CD4-positive, alpha-beta memory T cell (primary cell): Measurements from ENCODE around the gene ADNP. TPM values are rescaled to one million over a fixed set of nuclear protein-coding genes. Genes with fewer than 3 reads are reported as not detected.
A peak's percentile ranks its signal among the peaks of the same experiment; 100 is the strongest.

Experiments used
- CTCF ChIA-PET: fragments of 350-600 bp; sonication (Branson Sonifier 250); formaldehyde crosslinking; loops from one replicate; lab custom pipeline; 2021; ENCODE audit warnings: inconsistent platforms; ENCODE audit not compliant: partially characterized antibody; lab: Charles Lee
- POLR2A ChIA-PET: fragments of 350-600 bp; sonication (Branson Sonifier 250); formaldehyde crosslinking; loops from one replicate; lab custom pipeline; 2021; ENCODE audit not compliant: partially characterized antibody; lab: Charles Lee
- DNase-seq, 5 donors: peaks; one replicate each; pipeline versions ENCODE4 v3.0.0 to v3.0.0-alpha.2; 2020 to 2022; ENCODE audit warnings: mixed read lengths in 1 of 5
- H3K27ac ChIP-seq: one replicate; pipeline ENCODE4 v1.7.0; 2013; ENCODE audit warnings: low read depth, low read length
- H3K27me3 ChIP-seq: 2 replicates; pipeline ENCODE4 v1.7.0; 2013; ENCODE audit warnings: mild to moderate bottlenecking, low read length, moderate library complexity; ENCODE audit not compliant: insufficient read depth
- H3K36me3 ChIP-seq: 2 replicates; pipeline ENCODE4 v1.7.0; 2013; ENCODE audit warnings: mild to moderate bottlenecking, low read length, moderate library complexity; ENCODE audit not compliant: insufficient read depth
- H3K4me1 ChIP-seq: 2 replicates; pipeline ENCODE4 v1.7.0; 2013; ENCODE audit warnings: mild to moderate bottlenecking, low read length, moderate library complexity; ENCODE audit not compliant: insufficient read depth
- H3K4me3 ChIP-seq, 2 donors: one replicate each; pipeline ENCODE4 v1.7.0; 2013; ENCODE audit warnings: low read length in 2 of 2, mild to moderate bottlenecking in 1 of 2
- H3K9me3 ChIP-seq, 2 donors: one replicate each; pipeline ENCODE4 v1.7.0; 2013; ENCODE audit warnings: low read length in 2 of 2, control low read depth in 1 of 2; ENCODE audit not compliant: control insufficient read depth in 1 of 2
- H3K27ac Mint-ChIP-seq, 7 donors: one replicate each; pipeline ENCODE4 v1.8.0; 2020 to 2021; ENCODE audit warnings: mixed read lengths in 7 of 7, mild to moderate bottlenecking in 6 of 7, inconsistent platforms in 3 of 7, moderate library complexity in 3 of 7
- H3K27me3 Mint-ChIP-seq, 2 donors: one replicate each; pipeline ENCODE4 v1.8.0; 2020 to 2021; ENCODE audit warnings: mixed read lengths in 2 of 2
- H3K36me3 Mint-ChIP-seq, 2 donors: one replicate each; pipeline ENCODE4 v1.8.0; 2020 to 2021; ENCODE audit warnings: mixed read lengths in 2 of 2, inconsistent platforms in 1 of 2, mild to moderate bottlenecking in 1 of 2
- H3K4me1 Mint-ChIP-seq, 4 donors: one replicate each; pipeline ENCODE4 v1.8.0; 2020 to 2021; ENCODE audit warnings: mixed read lengths in 4 of 4, mild to moderate bottlenecking in 1 of 4
- H3K4me3 Mint-ChIP-seq, 8 donors: one replicate each; pipeline ENCODE4 v1.8.0; 2020 to 2021; ENCODE audit warnings: mixed read lengths in 8 of 8, mild to moderate bottlenecking in 7 of 8, moderate library complexity in 6 of 8, inconsistent platforms in 3 of 8
- H3K9me3 Mint-ChIP-seq, 8 donors: one replicate each; pipeline ENCODE4 v1.8.0; 2020 to 2021; ENCODE audit warnings: mixed read lengths in 8 of 8, mild to moderate bottlenecking in 5 of 8, inconsistent platforms in 3 of 8, moderate library complexity in 1 of 8
- intact Hi-C: fragments of 100-400 bp; cut with micrococcal nuclease; formaldehyde crosslinking; loops from one replicate; pipeline ENCODE4 v1.15.1; 2023
- polyA plus RNA-seq, 2 donors: library from polyadenylated mRNA; unstranded; fragments of 300-500 nt; fragmentation: Illumina TruSeq; gene quantifications; one replicate each; pipeline ENCODE4 v1.2.3, GENCODE V29; 2021
- total RNA-seq, 2 experiments: library from RNA; stranded (reverse); gene quantifications; one replicate each; pipeline ENCODE4 v1.2.3, GENCODE V29; 2021

ADNP gene
- total and polyA plus RNA-seq, 4 experiments from 2014 or later: 1.9 to 65.6 (median 38.2) TPM

DNA sequence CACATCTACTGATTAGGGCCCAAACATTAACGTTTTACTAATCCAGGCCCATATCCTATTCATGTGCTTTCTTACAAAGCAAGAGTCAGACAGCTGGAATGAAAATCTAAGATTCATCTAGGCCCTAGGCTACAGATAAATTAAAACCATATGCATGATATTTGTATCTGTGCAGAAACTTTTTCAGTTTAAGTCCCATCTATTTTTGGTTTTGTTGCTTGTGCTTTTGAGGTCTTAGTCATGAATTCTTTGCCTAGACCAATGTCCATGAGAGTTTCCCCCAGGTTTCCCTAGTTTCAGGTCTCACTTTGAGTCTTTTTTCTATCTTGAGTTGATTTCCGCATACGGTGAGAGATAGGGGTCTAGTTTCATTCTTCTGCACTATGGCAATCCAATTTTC is 20.2 kb downstream of the ADNP start:
- intact Hi-C loops: no loop called here
- no peak overlapping the region for H3K4me3 ChIP-seq

DNA sequence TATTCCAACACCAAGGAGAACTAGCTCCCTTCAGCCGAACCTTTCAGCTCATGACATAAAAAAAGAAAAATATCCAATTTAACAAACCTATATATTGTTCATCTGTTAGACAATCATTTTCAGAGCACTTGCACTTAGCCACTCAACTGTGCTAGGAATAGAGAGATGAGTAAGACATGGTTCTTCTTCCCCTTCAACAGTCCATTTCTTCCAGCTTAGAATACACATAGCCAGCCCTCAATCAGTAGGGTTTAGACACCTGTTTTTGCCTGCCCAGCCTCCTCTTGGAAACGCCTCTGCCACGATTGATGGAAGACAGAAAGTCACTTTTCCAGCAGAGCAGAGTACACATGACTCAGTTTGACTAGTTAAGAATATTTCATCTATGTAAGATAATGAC is 21.8 kb downstream of the ADNP start:
- peak overlapping the region in 2 of 8 donors; percentile 11 to 43 for H3K4me3 Mint-ChIP-seq
- Histone ChIP-seq H3K27ac (no peak overlapping the region), H3K36me3 (no peaks in the 10 kb centered on the region), H3K27me3 (no peaks in the 10 kb centered on the region), H3K9me3 (no peaks in the 10 kb centered on the region), H3K4me3 (no peak overlapping the region), H3K4me1 (peaks cover 77% of the 10 kb centered on the region)
- no peaks in the 10 kb centered on the region for H3K27me3 Mint-ChIP-seq
- peaks cover 44 to 83% (median 61%) of the 10 kb centered on the region in 4 donors for H3K4me1 Mint-ChIP-seq
- ChIA-PET POLR2A (interaction anchor here (1.5 to 1.6 kb wide), 2 partner anchors 20 to 22 kb away, joined by 4 to 6 read pairs; partner anchors contain the start of gene ADNP), CTCF (interaction anchor here (0.8 to 2.4 kb wide), 5 partner anchors 13 to 27 kb away, joined by 3 to 12 read pairs (median 5); partner anchors contain the start of gene ADNP)
- intact Hi-C loops: no loop called here
- H3K27ac Mint-ChIP-seq: peak overlapping the region in 5 of 7 donors; percentile 10 to 85 (median 74)
- H3K9me3 Mint-ChIP-seq: no peaks in the 10 kb centered on the region
- peaks cover 3 to 23% of the 10 kb centered on the region in 2 donors for H3K36me3 Mint-ChIP-seq
- no peak for DNase-seq

More for the DNA sequence above, 20.2 kb downstream of the ADNP start:
- ChIA-PET POLR2A (interaction anchor here (0.9 kb wide), 1 partner anchor 19 kb away, joined by 5 read pairs; no protein-coding TSS in a partner anchor), CTCF (interaction anchor here (1.3 to 2.4 kb wide), 3 partner anchors 19 to 117 kb away, joined by 3 to 12 read pairs (median 6); partner anchors contain the start of gene BCAS4)
- peaks cover 3 to 23% of the 10 kb centered on the region in 2 donors for H3K36me3 Mint-ChIP-seq
- Histone ChIP-seq H3K9me3 (no peaks in the 10 kb centered on the region), H3K36me3 (no peaks in the 10 kb centered on the region), H3K27me3 (no peaks in the 10 kb centered on the region), H3K4me1 (peaks cover 77% of the 10 kb centered on the region), H3K27ac (no peak overlapping the region)
- DNase-seq: no peak
- H3K9me3 Mint-ChIP-seq: no peaks in the 10 kb centered on the region
- H3K4me1 Mint-ChIP-seq: peaks cover 51 to 84% (median 65%) of the 10 kb centered on the region in 4 donors
- H3K27me3 Mint-ChIP-seq: no peaks in the 10 kb centered on the region
- peak overlapping the region in 3 of 8 donors; percentile 46 to 57 (median 50) for H3K4me3 Mint-ChIP-seq
- H3K27ac Mint-ChIP-seq: peak overlapping the region in 2 of 7 donors; percentile 22 to 49

DNA sequence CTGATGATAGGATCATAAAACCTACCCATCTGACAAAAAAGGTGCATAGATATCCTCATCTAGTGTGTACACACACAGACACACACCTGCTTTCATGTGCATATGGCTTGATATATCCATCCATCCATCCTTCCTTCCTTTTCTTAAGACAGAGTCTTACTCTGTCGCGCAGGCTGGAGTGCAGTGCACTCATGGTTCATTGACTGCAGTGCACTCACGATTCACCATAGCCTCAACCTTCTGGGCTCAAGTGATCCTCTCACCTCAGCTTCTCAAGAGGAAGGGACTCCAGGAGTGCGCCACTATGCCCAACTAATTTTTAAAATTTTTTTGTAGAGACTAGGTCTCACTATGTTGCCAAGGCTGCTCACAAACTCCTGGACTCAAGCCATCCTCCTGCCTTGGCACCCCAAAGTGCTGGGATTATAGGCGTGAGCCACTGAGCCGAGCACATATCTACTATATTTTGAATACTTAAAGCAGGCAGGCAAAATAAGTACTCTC is 27.1 kb downstream of the ADNP start:
- Histone ChIP-seq H3K36me3 (peaks cover 26% of the 10 kb centered on the region), H3K27me3 (no peaks in the 10 kb centered on the region), H3K27ac (no peak overlapping the region), H3K9me3 (no peaks in the 10 kb centered on the region), H3K4me1 (peaks cover 53% of the 10 kb centered on the region), H3K4me3 (no peak overlapping the region)
- ChIA-PET POLR2A (no interaction called here), CTCF (interaction anchor here (1.0 kb wide), 1 partner anchor 114 kb away, joined by 3 read pairs; no protein-coding TSS in a partner anchor)
- Mint-ChIP-seq H3K4me1 (peaks cover 16 to 66% (median 42%) of the 10 kb centered on the region in 4 donors), H3K4me3 (no peak overlapping the region), H3K27me3 (no peaks in the 10 kb centered on the region), H3K36me3 (peaks cover 11 to 48% of the 10 kb centered on the region in 2 donors), H3K27ac (peak overlapping the region in 3 of 7 donors; percentile 29 to 88 (median 62)), H3K9me3 (no peaks in the 10 kb centered on the region)
- intact Hi-C loops: no loop called here
- DNase-seq: no peak

- H3K4me3 Mint-ChIP-seq: peak overlapping the region in 1 of 8 donors; percentile 17
- no peak for DNase-seq
- H3K9me3 Mint-ChIP-seq: no peaks in the 10 kb centered on the region
- Histone ChIP-seq H3K27me3 (no peaks in the 10 kb centered on the region), H3K9me3 (no peaks in the 10 kb centered on the region), H3K27ac (no peak overlapping the region), H3K36me3 (peaks cover 27% of the 10 kb centered on the region), H3K4me3 (no peak overlapping the region), H3K4me1 (peaks cover 48% of the 10 kb centered on the region)
- H3K27me3 Mint-ChIP-seq: no peaks in the 10 kb centered on the region
- CTCF ChIA-PET: interaction anchor here (0.8 to 1.0 kb wide), 2 partner anchors 17 to 113 kb away, joined by 3 to 4 read pairs; no protein-coding TSS in a partner anchor
- H3K27ac Mint-ChIP-seq: peak overlapping the region in 4 of 7 donors; percentile 14 to 38 (median 22)
- peaks cover 14 to 61% (median 39%) of the 10 kb centered on the region in 4 donors for H3K4me1 Mint-ChIP-seq
- peaks cover 15 to 49% of the 10 kb centered on the region in 2 donors for H3K36me3 Mint-ChIP-seq
- intact Hi-C loops: no loop called here
- POLR2A ChIA-PET: interaction anchor here (1.0 kb wide), 1 partner anchor 14 kb away, joined by 3 read pairs; no protein-coding TSS in a partner anchor
Observed at GRCh38 chr20:50903353-50904051, 27.7 kb downstream of the ADNP start.

DNA sequence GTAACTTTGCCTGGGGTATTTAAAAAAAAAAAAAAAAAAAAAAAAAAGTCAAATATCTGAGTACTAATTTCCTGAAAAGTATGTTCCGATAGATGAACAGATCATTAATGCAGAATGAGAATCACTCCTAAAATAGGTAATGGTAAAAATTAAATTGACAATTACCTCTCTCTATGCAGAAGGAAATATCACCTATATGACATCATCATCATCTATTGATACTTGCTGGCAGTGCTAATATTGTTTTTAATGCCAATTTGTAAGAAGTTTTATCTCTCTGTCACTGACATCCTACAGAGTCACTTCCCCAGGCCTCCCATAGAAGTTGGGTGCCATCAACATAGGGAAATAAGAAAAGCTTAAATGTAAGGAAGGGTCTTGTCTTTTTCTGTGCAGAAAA is 29.9 kb downstream of the ADNP start:
- Histone ChIP-seq H3K4me1 (peaks cover 36% of the 10 kb centered on the region), H3K36me3 (peaks cover 39% of the 10 kb centered on the region), H3K27me3 (no peaks in the 10 kb centered on the region), H3K9me3 (no peaks in the 10 kb centered on the region), H3K4me3 (no peak overlapping the region), H3K27ac (no peak overlapping the region)
- H3K4me3 Mint-ChIP-seq: no peak overlapping the region
- ChIA-PET CTCF (interaction anchor here (1.5 to 2.0 kb wide), 2 partner anchors 28 to 29 kb away, joined by 5 to 6 read pairs; partner anchors contain the start of gene ADNP), POLR2A (no interaction called here)
- H3K27ac Mint-ChIP-seq: peak overlapping the region in 2 of 7 donors; percentile 47 to 52
- H3K36me3 Mint-ChIP-seq: peaks cover 24 to 65% of the 10 kb centered on the region in 2 donors
- peaks cover 15 to 52% (median 37%) of the 10 kb centered on the region in 4 donors for H3K4me1 Mint-ChIP-seq
- intact Hi-C loops: no loop called here
- no peaks in the 10 kb centered on the region for H3K27me3 Mint-ChIP-seq
- DNase-seq: no peak
- H3K9me3 Mint-ChIP-seq: no peaks in the 10 kb centered on the region

DNA sequence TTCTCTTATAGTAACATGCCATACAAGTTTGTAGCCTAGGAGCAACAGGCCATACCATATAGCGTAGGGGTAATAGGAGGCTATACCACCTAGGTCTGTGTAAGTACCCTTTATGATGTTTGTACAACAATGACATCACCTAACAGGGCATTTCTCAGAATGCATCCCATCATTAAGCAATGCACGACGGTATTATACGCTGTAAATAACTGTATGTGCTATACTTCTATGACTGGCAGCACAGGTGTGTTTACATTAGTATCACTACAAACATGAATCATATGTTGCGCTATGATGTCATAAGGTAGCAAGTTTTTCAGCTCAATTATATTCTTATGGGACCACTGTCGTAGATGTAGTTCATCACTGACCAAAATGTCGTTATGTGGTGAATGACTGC is 31.0 kb downstream of the ADNP start:
- H3K27me3 Mint-ChIP-seq: no peaks in the 10 kb centered on the region
- no peaks in the 10 kb centered on the region for H3K27me3 ChIP-seq
- H3K27ac Mint-ChIP-seq: peak overlapping the region in 1 of 7 donors; percentile 61
- H3K36me3 Mint-ChIP-seq: peaks cover 24 to 66% of the 10 kb centered on the region in 2 donors
- H3K9me3 ChIP-seq: no peaks in the 10 kb centered on the region
- peaks cover 26% of the 10 kb centered on the region for H3K4me1 ChIP-seq
- peaks cover 39% of the 10 kb centered on the region for H3K36me3 ChIP-seq
- no peak overlapping the region for H3K27ac ChIP-seq
- intact Hi-C loops: no loop called here
- H3K4me3 ChIP-seq: no peak overlapping the region
- H3K4me1 Mint-ChIP-seq: peaks cover 11 to 45% (median 31%) of the 10 kb centered on the region in 4 donors
- ChIA-PET CTCF (interaction anchor here (0.7 to 2.0 kb wide), 4 partner anchors 29 to 1686 kb away, joined by 4 to 6 read pairs (median 5); partner anchors contain the start of genes ADNP and BCAS4), POLR2A (interaction anchor here (0.6 kb wide), 1 partner anchor 13 kb away, joined by 3 read pairs; no protein-coding TSS in a partner anchor)
- H3K9me3 Mint-ChIP-seq: no peaks in the 10 kb centered on the region
- H3K4me3 Mint-ChIP-seq: no peak overlapping the region
- DNase-seq: no peak
